NT2/D1 (cell line): ENCODE data around the gene CD79A.

Source experiments
- DNase-seq: peaks from one replicate; pipeline ENCODE4 v3.0.0-alpha.2; 2011; ENCODE audit warnings: low read depth, low spot score
- H3K27me3 ChIP-seq: 2 replicates; pipeline ENCODE4 v1.6.0; 2011; ENCODE audit warnings: mild to moderate bottlenecking; ENCODE audit not compliant: insufficient read length, insufficient read depth
- H3K36me3 ChIP-seq: 2 replicates; pipeline ENCODE4 v1.6.1; 2011; ENCODE audit warnings: mild to moderate bottlenecking, low read length, mixed read lengths; ENCODE audit not compliant: insufficient read depth, insufficient read length
- H3K4me1 ChIP-seq: 2 replicates; pipeline ENCODE4 v1.5.1; 2011; ENCODE audit not compliant: insufficient read depth, insufficient read length
- H3K4me3 ChIP-seq: 2 replicates; pipeline ENCODE4 v1.5.1; 2011; ENCODE audit warnings: low read depth; ENCODE audit not compliant: insufficient read length
- H3K9ac ChIP-seq: 2 replicates; pipeline ENCODE4 v1.6.0; 2011; ENCODE audit warnings: low read depth; ENCODE audit not compliant: insufficient read length
- H3K9me3 ChIP-seq: 2 replicates; pipeline ENCODE4 v1.5.1; 2011; ENCODE audit warnings: mild to moderate bottlenecking, low read length; ENCODE audit not compliant: insufficient read depth
- SUZ12 ChIP-seq: IDR thresholded peaks from 2 replicates; pipeline ENCODE4 v1.6.1; 2011; ENCODE audit not compliant: insufficient read length, insufficient read depth; ENCODE audit errors: extremely low read depth
- YY1 ChIP-seq: IDR thresholded peaks from 2 replicates; pipeline ENCODE4 v1.6.1; 2011; ENCODE audit not compliant: insufficient read length, insufficient read depth
- ZNF274 ChIP-seq: IDR thresholded peaks from 2 replicates; pipeline ENCODE4 v1.6.1; 2011; ENCODE audit warnings: mild to moderate bottlenecking, low read depth, low read length

The CD79A gene

GRCh38 chr19:41906916-41907680, 30.0 kb downstream of the CD79A start:
- Histone ChIP-seq H3K27me3 (peaks cover 23% of the 10 kb centered on the region), H3K4me3 (no peak overlapping the region), H3K36me3 (peaks cover 43% of the 10 kb centered on the region), H3K4me1 (peaks cover 7% of the 10 kb centered on the region), H3K9ac (no peak overlapping the region), H3K9me3 (no peaks in the 10 kb centered on the region)
- TF ChIP-seq SUZ12 (no peak), ZNF274 (no peak), YY1 (no peak)
- no peak for DNase-seq

GRCh38 chr19:41907994-41908615, 31.0 kb downstream of the CD79A start:
- Histone ChIP-seq H3K4me1 (peaks cover 10% of the 10 kb centered on the region), H3K9ac (no peak overlapping the region), H3K4me3 (no peak overlapping the region), H3K27me3 (peaks cover 33% of the 10 kb centered on the region), H3K36me3 (peaks cover 33% of the 10 kb centered on the region), H3K9me3 (no peaks in the 10 kb centered on the region)
- no peak for DNase-seq
- no peak for TF ChIP-seq YY1
- no peak for TF ChIP-seq ZNF274
- TF ChIP-seq SUZ12: no peak

GRCh38 chr19:41908724-41909464, 31.8 kb downstream of the CD79A start:
- Histone ChIP-seq H3K9ac (no peak overlapping the region), H3K4me1 (peaks cover 10% of the 10 kb centered on the region), H3K36me3 (peaks cover 27% of the 10 kb centered on the region), H3K4me3 (no peak overlapping the region), H3K9me3 (no peaks in the 10 kb centered on the region), H3K27me3 (peaks cover 41% of the 10 kb centered on the region)
- TF ChIP-seq SUZ12: no peak
- TF ChIP-seq YY1: no peak
- TF ChIP-seq ZNF274: no peak
- DNase-seq: no peak

GRCh38 chr19:41909706-41910105, 32.6 kb downstream of the CD79A start:
- H3K4me3 ChIP-seq: no peak overlapping the region
- H3K27me3 ChIP-seq: peaks cover 48% of the 10 kb centered on the region
- H3K36me3 ChIP-seq: peaks cover 19% of the 10 kb centered on the region
- no peak for DNase-seq
- H3K4me1 ChIP-seq: peaks cover 10% of the 10 kb centered on the region
- H3K9me3 ChIP-seq: no peaks in the 10 kb centered on the region
- no peak overlapping the region for H3K9ac ChIP-seq
- TF ChIP-seq ZNF274 (no peak), SUZ12 (no peak), YY1 (no peak)

- Histone ChIP-seq H3K4me3 (no peak overlapping the region), H3K27me3 (peaks cover 55% of the 10 kb centered on the region), H3K4me1 (peaks cover 10% of the 10 kb centered on the region), H3K9ac (peak overlapping the region; percentile 21), H3K9me3 (no peaks in the 10 kb centered on the region), H3K36me3 (peaks cover 12% of the 10 kb centered on the region)
- TF ChIP-seq ZNF274 (no peak), YY1 (no peak), SUZ12 (no peak)
- no peak for DNase-seq
Observed at GRCh38 chr19:41910240-41910991, 33.3 kb downstream of the CD79A start.

- Histone ChIP-seq H3K4me1 (peaks cover 8% of the 10 kb centered on the region), H3K9ac (no peak overlapping the region), H3K27me3 (peaks cover 63% of the 10 kb centered on the region), H3K4me3 (no peak overlapping the region), H3K9me3 (no peaks in the 10 kb centered on the region), H3K36me3 (peaks cover 4% of the 10 kb centered on the region)
- TF ChIP-seq YY1 (no peak), SUZ12 (peak; percentile 5)
- no peak for DNase-seq
Observed at GRCh38 chr19:41910992-41911888, 34.2 kb downstream of the CD79A start.
